Mucosa of descending colon (tissue), 3 donors: ENCODE data around the gene SCRN2. TPM values are rescaled to one million over a fixed set of nuclear protein-coding genes. Genes with fewer than 3 reads are reported as not detected.

Experiments used
- ATAC-seq: fragments of 200-7000 bp; cut with Tn5 transposase; one replicate; pipeline ENCODE4 v1.9.1; 2020; ENCODE audit warnings: mild to moderate bottlenecking, moderate library complexity
- DNase-seq, 3 donors: peaks; one replicate each; pipeline ENCODE4 v3.0.0-alpha.2; 2020
- H3K36me3 ChIP-seq: fragments of 200-600 bp; one replicate; pipeline ENCODE4 v1.8.0; 2021; ENCODE audit warnings: low read depth, mild to moderate bottlenecking
- H3K4me1 ChIP-seq: fragments of 200-600 bp; one replicate; pipeline ENCODE4 v1.8.0; 2021; ENCODE audit warnings: low read depth, mild to moderate bottlenecking
- H3K4me3 ChIP-seq: fragments of 200-600 bp; one replicate; pipeline ENCODE4 v1.8.0; 2021; ENCODE audit warnings: mild to moderate bottlenecking
- H3K9me3 ChIP-seq: fragments of 200-600 bp; one replicate; pipeline ENCODE4 v1.8.0; 2021; ENCODE audit warnings: mild to moderate bottlenecking
- intact Hi-C, 2 donors: fragments of 100-400 bp; cut with DNase I in 1 of 2; cut with micrococcal nuclease in 1 of 2; formaldehyde crosslinking; loops; one replicate each; pipeline versions ENCODE4 v1.11.0 to v1.11.1; 2022; cut with DNase I, micrococcal nuclease
- total RNA-seq, 3 donors: library from RNA; stranded (reverse); fragmentation: NEBNext Ultra II Directional in 2 of 3; extraction: Animal tissue kit (Norgen Biotek cat#: 25700) in 2 of 3; gene quantifications; one replicate each; pipeline versions ENCODE4 v1.2.1 to v1.2.4, GENCODE V29; 2021 to 2023
- TF ChIP-seq, protein P1 (sequence below): fragments of 200-600 bp; IDR thresholded peaks from one replicate; pipeline ENCODE4 v1.8.0; 2022; ENCODE audit warnings: antibody characterized with exemption, mild to moderate bottlenecking
- donor health status: DM: no; HTN: no; CAD: no; lungs with moderate emphysema.
- donor health status: DM: no; HTN: no; CAD: no.
- donor health status: DM: no; HTN: yes; CAD: no.

SCRN2 gene
- total RNA-seq, 3 donors from 2014 or later, result 38.4 to 45.1 (median 38.5) TPM

DNA sequence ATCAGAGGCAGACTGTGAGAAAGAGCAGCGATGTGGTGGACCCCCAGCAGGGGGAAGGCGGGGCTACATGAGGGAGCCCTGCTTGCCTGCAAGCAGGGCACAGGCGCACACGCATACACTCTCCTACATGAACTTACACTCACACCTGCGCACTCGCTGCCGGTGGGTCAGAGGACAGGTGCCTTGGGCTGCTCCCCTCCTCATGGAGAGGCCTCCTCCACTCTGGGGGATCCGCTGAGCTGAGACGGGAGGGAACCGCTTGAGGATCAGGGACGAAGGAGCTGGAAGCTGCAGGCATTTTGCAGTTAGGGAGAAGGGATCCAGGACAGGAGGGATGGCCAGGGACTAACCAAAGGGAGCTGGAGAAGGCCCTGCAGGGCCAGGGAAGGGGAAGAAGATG, 33.7 kb downstream of the SCRN2 start:
- TF ChIP-seq, protein P1, sequence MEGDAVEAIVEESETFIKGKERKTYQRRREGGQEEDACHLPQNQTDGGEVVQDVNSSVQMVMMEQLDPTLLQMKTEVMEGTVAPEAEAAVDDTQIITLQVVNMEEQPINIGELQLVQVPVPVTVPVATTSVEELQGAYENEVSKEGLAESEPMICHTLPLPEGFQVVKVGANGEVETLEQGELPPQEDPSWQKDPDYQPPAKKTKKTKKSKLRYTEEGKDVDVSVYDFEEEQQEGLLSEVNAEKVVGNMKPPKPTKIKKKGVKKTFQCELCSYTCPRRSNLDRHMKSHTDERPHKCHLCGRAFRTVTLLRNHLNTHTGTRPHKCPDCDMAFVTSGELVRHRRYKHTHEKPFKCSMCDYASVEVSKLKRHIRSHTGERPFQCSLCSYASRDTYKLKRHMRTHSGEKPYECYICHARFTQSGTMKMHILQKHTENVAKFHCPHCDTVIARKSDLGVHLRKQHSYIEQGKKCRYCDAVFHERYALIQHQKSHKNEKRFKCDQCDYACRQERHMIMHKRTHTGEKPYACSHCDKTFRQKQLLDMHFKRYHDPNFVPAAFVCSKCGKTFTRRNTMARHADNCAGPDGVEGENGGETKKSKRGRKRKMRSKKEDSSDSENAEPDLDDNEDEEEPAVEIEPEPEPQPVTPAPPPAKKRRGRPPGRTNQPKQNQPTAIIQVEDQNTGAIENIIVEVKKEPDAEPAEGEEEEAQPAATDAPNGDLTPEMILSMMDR, result no peak
- intact Hi-C loops, result no loop called here
- H3K36me3 ChIP-seq, result peaks cover 4% of the 10 kb centered on the region
- H3K4me3 ChIP-seq, result no peak overlapping the region
- H3K9me3 ChIP-seq, result no peaks in the 10 kb centered on the region
- DNase-seq (no peak), ATAC-seq (no peak)
- H3K4me1 ChIP-seq, result peaks cover 21% of the 10 kb centered on the region

DNA sequence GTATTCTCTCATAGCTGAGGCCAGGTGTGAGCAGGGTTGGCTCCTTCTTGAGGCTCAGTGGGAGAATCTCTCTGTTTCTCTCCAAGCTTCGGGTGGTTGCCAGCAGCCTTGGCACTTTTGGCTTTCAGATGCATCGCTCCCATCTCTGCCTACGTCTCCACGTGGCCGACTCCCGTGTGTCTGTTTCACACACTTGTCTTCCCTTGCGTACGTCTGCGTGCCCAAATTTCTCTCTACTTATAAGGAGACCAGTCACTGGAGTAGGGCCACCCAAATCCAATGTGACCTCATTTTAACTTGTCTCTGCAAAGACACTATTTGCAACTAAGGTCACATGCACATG, 34.2 kb downstream of the SCRN2 start:
- intact Hi-C loops, result no loop called here
- Histone ChIP-seq H3K4me3 (no peak overlapping the region), H3K36me3 (peaks cover 4% of the 10 kb centered on the region), H3K4me1 (peaks cover 17% of the 10 kb centered on the region), H3K9me3 (no peaks in the 10 kb centered on the region)
- ATAC-seq (no peak), DNase-seq (no peak)
- TF ChIP-seq, protein P1, result no peak

DNA sequence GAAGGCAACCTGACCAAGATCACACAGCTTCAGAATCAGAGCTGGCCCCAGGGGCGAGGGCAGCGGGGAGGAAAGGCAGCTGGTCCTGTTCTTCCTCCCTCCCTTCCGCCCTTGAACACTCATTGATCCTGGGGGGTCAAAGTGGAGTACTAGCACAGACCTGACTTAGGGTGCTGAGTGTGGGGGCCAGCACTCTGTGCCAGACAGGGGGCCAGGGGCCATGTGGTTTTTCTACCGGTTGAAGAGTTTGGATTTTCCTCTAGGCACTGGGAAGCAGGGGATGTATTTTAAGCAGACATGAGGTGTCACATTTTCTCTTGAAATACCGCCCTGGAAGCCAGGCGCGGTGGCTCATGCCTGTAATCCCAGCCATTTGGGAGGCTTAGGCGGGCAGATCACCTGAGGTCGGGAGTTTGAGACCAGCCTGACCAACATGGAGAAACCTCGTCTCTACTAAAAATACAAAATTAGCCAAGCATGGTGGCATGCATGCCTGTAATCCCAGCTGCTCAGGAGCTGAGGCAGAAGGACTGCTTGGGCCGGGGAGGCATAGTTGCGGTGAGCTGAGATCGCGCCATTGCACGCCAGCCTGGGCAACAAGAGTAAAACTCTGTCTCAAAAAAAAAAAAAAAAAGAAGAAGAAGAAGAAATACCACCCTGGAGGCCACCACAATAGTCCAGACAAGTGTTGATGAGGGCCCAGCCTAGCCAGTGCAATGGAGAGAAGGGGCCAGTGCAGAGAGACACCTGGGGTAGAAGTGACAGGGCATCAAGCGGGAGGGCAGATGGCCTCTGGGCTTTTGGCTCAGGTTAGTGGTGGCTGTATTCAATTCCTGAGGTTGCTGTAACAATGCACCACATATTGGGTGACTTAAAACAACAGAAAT, 34.8 kb downstream of the SCRN2 start:
- Histone ChIP-seq H3K36me3 (peaks cover 4% of the 10 kb centered on the region), H3K4me3 (no peak overlapping the region), H3K4me1 (peaks cover 11% of the 10 kb centered on the region), H3K9me3 (no peaks in the 10 kb centered on the region)
- ATAC-seq, result no peak
- no peak for DNase-seq
- intact Hi-C loops, result no loop called here
- TF ChIP-seq, protein P1, result no peak

DNA sequence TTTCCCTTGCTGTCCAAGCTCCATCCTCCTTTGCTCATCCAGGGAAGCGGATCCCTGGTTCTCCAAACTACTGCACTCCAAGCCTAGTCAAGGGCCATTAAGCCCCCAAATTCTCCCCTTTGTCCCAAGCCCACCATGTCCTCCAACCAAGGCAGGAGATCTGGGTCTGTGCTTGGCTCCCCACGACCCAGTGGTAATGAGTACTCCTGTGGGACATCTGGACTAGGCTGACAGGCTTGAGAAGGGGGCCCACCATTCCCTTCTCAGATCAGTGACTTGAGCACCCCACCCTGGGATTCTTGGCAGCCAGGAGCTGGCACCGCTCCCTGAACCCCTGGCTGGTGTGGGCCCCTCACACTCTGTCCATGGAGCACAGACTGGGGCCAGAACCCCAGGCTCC, 36.6 kb downstream of the SCRN2 start:
- TF ChIP-seq, protein P1, result no peak
- Histone ChIP-seq H3K4me1 (no peaks in the 10 kb centered on the region), H3K36me3 (peaks cover 4% of the 10 kb centered on the region), H3K4me3 (no peak overlapping the region), H3K9me3 (no peaks in the 10 kb centered on the region)
- no peak for ATAC-seq
- no peak for DNase-seq
- intact Hi-C loops, result no loop called here

DNA sequence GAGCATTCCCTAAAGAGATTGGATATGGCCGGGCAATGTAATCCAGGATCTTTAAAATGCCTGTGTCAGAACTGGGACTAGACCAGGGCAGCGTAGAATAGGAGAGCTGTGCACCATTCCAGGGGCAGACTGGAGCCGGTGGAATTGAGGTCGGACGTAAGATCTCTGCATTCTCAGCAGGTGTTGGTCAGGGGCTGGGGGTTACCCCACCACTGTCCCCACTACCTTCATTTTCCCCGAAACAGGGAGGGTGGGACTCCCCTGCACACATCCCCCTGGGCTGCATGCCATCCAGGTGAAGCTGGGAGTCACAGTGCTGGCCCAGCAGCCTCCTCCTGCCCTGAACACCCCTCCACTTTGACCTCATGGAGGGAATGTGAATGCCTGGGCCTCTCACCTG, 37.3 kb downstream of the SCRN2 start:
- no peak for DNase-seq
- intact Hi-C loops, result no loop called here
- no peaks in the 10 kb centered on the region for H3K9me3 ChIP-seq
- no peak for ATAC-seq
- peaks cover under 1% of the 10 kb centered on the region for H3K36me3 ChIP-seq
- no peaks in the 10 kb centered on the region for H3K4me1 ChIP-seq
- no peak overlapping the region for H3K4me3 ChIP-seq
- TF ChIP-seq, protein P1, result no peak
